NCI-H2107 (cell line): ENCODE data around the gene ITGAX.

ENCODE experiments used
- DNase-seq: peaks from one replicate; lab custom pipeline; 2025; lab: John Stamatoyannopoulos, UW

Gene ITGAX

DNA sequence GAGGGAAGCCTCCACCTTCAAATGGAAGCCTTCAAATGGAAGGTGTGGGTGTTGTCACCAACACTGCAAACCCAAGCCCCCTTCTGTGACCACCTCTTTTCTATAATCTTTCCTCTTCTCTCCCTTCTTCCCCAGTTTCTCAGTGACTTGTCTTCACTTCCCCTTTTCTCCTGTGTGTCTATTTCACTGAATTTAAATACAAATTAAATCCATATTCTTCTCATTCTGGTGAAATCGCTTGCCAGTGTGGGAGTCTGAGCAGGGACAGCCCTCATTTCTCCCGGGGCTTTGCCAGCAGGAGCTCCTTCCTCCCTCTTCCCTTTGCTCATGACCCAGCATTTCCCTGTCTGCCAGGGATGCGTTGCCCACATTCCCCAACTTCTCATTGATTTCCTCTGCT lies 6.4 kb upstream of the ITGAX start:
- DNase-seq = no peak

DNA sequence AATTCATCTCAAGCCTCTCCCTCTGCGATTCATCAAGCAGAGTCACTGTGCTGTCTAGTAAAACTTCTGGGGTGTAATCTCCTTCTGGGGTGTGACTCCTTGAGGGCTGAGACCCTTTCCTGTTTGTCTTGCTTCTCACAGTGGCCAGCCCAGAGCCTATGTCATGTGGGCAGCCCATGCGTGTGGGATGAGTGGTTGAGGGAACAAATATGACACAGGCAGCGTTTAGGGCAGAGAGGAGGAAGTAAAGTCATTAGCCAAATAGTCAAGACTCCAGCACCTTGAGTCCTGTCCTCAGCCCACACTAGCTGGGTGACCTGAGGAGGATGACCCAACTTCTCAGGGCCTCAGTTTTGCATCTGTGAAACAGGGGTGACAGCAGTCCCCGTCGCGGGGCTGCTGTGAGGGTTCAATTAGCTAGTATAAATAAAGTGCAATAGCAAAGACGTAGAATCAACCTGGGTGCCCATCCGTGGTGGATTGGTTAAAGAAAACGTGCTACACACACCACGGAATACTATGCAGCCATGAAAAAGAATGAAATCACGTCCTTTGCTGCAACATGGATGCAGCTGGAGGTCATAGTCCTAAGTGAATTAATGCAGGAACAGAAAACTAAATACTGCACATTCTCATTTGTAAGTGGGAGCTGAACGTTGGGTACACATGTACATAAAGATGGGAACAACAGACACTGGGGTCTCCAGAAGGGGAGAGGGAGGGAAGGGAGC lies 4.5 kb upstream of the ITGAX start:
- DNase-seq = no peak

DNA sequence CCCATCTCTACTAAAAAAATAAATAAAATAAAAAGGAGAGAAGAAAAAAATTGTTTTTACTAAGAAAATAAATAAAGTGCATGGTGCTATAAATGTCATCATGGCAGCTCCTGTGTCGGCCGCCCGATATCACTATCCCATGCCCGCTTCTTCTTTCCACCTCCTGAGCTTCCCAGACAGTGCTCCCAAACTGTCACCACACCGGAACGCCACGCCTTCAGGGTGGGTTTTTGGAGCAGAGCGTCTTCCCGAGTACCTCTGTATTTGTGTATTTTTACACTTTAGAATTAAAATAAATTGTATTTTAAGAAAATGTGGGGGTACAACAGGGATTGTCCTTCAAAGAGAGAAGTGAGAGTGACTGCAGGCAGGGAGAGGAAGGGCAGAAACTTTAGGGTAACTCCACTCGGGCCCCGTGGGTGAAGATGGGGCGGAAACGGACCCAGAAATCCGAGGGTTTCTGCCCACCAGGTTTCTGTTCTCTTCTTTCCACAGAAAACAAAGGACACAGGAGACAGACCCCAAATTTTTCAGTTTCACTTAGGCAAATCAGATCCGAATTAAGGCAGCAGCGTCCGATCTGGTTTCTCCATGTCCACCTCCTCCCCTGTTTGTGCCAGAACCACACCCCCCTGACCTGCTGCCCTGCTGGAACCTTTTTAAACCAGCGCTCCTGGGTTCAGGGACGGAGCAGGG lies 3.6 kb upstream of the ITGAX start:
- DNase-seq = no peak

DNA sequence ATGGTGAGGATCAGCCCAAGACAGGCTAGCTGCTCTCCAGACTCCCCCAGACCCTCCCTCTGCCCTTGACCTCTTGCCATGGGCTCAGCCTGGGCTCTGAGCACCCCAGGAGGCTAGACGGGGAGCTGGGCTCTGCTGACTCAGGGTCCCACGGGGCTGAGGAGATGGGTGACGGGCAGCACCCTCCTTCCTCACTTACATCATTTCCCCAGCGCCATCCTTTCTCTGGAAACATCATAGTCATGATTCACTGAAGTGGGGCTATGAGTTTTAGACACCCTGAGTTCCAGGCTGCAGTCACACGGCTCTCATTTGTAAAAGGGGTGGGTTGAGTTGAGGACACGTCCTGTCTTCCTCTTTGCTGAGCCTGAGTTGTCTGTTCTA lies 3.0 kb upstream of the ITGAX start:
- DNase-seq = no peak

DNA sequence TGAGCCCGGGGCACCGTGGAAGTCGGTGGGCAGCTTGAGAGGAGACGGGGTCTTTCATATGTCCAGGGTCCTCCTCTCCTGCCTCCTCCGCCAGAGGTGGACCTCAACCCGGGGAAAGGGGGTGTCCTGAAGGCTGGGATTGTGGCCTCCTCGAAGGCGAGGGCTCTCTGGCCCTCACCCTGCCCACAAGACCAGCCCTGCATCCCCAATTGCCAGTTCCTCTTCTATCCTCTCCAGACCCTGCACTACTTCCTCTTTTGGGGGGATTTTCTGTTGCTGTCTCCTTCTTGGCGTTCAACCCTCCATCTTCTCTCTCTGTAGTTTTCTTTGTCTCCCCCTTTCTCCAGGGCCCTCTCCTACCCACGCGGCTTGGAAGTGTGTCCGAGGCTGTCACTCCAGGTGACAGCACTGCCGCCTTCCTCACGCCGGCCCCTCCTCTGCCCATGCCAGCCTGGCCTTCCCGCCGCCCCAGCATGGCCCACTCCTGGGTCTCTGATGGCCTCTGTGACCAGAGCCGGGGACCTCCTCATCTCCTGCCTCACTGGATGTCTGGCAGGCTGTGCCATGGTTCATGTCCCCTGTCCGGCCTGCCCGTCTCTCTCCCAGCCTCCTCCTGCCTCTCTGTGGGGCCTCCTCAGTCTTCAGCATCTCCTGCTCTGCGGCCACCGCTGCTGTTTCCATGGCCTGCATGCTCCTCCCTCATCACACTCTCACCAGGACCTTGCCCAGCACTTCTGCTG lies 2.4 kb upstream of the ITGAX start:
- DNase-seq = no peak

DNA sequence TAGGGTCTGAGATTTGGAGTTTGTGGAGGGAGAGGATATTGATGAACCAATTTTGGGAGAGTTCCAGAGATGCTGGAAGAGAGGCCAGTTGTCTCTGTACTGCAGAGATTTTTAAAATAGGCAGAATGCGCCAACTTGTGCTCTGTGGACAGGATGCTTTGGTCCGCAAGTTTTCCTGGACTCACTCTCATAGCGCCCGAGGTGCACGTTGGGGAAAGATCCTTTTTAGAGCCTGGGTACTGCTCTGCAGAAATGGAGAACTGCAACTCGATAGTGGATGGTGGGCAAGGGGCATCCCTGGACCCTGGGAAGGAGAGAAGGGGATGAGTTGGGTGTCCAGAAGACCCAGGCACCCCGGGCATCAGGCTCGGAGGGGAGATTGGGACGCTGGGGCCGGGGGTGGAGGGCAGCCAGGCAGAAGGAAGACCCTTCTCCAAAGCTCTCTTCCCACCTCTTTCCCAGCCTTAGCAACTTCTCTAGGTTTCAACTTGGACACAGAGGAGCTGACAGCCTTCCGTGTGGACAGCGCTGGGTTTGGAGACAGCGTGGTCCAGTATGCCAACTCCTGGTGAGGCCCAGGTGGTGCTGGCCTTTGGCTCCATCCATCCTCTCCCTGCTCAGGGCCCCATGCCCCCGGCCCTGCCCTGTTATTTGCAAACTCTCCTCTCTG lies 590 bp downstream of the ITGAX start:
- DNase-seq = no peak

DNA sequence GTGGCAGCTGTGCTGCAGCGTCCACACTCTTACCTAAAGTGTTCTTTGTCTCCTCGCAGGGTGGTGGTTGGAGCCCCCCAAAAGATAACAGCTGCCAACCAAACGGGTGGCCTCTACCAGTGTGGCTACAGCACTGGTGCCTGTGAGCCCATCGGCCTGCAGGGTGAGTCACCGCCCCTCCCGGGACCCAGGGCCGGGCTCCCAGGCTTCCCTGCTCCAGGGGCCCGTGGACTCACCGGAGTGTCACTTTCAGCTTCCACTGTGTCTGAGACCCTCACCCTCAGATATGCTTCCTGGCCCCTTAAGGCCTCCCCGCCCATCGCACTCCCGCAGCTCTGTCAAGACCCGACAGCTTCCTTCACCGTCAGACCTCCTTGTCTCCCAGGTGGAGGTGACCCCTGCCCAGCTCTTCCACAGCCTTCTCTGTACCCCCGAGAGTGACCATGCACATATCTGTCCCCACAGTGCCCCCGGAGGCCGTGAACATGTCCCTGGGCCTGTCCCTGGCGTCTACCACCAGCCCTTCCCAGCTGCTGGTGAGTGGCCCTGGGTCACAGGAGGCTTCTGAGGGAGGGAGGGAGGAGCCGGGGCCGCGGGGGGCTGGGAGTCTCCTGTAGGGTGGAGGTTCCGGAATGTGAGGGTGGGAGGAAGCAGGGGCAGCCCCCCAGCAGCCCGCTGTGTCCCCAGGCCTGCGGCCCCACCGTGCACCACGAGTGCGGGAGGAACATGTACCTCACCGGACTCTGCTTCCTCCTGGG lies 1.8 kb downstream of the ITGAX start:
- DNase-seq = no peak

DNA sequence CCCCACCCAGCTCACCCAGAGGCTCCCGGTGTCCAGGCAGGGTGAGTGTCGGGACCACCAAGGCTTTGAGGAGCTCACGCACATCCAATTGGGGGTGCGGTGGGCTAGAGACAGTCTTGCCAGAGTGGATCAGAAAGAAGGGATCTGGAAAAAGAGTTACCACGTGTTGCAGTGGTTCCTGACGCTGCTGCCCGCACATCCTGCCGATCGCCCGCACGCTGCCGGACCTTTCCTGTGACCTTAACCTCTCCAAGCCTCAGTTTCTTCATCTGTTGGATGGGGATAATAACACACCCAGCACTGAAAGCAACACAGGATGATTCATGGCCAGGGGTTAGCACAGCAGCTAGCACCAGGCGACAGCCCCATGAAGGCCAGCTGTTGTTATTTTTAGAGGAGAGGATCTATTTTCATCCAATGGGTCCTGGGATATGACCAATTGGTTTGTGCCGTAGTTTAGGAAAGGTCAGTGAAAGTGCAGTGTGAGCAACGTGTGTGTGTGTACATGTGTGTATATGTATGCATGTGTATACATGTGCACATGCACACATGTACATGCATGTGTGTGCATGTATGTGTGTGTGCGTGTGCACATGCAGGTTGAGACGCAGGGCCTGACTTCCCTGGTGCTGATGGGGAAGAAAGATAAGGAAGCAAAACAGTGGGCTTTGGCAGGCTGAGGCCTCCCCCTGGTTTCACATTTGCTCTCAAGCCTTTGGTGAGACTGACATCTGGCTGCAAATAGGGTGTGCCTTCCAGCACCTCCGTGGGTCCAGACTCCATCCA lies 2.5 kb downstream of the ITGAX start:
- DNase-seq = no peak

DNA sequence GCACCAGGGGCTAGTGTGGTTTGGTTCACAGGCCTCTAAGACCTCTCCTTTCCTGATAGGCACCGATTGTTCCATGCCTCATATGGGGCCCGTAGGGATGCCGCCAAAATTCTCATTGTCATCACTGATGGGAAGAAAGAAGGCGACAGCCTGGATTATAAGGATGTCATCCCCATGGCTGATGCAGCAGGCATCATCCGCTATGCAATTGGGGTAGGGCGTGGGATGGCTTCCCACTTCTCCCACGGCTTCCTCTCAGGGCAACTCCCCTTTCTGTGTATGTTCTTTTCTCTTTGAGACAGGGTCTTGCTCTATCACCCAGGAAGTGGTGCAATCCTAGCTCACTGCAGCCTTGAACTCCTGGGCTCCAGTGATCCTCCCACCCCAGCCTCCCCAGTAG lies 5.3 kb downstream of the ITGAX start:
- no peak for DNase-seq

DNA sequence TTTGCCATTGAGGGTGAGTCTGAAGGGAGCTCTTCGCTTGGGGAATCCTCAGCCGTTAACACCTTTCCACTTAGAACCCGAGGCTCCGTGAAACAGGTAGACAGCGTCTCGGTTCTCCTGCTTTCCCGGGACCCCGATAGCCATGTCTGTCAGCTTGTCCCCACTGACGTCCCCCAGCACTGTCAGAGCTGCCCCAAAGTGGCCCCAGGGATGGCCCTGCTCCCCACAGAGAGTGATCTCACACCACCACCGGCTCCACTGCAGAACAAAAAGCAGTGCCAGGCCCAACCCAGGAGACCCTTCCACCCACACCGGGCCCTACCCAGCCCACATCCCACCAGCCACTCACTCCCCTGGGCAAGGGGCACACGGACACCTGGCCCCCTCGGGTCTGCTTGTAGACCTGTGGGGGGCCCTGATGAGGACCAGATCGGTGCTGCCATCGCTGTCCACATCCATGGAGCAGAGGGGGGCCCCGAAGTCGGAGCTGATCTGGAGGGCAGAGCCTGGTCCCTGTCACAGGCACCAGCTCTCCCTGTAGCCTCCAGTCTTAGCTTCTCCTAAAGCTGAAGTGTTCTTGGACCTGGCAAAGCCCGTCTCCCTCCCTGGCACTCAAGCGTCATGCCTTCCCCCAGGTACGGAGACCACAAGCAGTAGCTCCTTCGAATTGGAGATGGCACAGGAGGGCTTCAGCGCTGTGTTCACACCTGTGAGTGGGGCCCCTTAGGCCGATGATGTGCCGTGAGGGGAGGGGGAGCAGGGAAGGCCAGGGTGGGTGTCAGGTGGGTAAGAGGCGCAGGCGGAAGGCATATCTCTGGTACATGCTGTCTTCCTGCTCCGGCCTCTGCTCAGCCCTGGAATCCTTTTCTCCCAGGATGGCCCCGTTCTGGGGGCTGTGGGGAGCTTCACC lies 6.5 kb downstream of the ITGAX start:
- no peak for DNase-seq

DNA sequence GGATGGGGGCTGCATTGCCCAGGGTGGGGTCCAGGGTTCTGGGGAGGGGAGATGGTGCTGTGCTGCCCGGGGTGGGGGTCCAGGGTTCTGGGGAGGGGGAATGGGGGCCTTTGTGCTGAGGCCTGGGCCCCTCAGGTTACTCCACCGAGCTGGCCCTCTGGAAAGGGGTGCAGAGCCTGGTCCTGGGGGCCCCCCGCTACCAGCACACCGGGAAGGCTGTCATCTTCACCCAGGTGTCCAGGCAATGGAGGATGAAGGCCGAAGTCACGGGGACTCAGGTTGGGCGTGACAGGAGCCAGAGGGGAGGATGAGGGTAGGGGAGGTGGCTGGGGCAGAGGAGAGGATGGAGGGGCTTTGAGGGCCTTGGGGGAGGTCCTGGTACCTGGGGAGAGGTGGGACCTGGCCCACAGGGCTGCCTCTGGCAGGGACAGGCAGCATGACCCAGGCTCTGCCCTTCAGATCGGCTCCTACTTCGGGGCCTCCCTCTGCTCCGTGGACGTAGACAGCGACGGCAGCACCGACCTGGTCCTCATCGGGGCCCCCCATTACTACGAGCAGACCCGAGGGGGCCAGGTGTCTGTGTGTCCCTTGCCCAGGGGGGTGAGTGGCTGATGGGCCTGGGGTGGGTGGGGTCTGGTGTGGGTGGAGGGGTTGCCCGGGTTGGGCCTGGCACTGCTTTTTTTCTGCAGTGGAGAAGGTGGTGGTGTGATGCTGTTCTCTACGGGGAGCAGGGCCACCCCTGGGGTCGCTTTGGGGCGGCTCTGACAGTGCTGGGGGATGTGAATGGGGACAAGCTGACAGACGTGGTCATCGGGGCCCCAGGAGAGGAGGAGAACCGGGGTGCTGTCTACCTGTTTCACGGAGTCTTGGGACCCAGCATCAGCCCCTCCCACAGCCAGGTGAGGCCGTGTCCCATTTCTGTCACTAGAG lies 7.8 kb downstream of the ITGAX start:
- DNase-seq = no peak

DNA sequence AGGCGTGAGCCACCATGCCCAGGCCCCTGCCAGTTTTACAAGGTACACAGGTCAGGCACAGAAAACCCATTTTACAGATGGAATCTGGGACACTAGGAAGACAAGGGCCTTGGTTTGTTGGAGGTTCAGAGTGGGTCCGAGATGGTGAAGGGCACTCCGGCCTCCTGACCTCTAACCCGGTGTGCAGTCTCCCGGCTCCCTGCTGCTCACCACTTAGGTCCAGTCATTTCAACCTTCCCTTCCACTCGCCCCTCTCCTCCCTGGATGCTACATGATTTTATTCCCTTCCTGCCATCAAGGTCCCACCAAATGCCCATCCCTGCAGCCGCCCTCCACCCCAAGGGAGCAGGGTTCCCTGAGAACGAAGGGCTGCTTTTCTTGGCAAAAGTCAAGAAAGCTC lies 8.7 kb downstream of the ITGAX start:
- DNase-seq = no peak

DNA sequence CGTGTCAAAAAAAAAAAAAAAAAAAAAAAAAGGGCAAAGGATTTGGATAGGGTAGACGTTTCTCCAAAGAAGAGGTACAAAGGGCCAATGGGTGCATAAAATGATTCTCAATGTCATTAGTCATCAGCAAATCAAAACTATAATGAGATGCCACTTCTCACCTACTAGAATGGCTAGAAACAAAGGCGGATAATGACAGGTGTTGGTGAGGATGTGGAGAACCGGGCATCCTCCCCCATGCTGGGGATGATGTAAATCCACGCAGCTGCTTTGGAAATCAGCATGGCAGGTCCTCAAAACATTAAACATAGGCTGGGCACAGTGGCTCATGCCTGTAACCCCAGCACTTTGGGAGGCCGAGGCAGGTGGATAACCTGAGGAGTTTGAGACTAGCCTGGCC lies 9.4 kb downstream of the ITGAX start:
- DNase-seq = no peak

DNA sequence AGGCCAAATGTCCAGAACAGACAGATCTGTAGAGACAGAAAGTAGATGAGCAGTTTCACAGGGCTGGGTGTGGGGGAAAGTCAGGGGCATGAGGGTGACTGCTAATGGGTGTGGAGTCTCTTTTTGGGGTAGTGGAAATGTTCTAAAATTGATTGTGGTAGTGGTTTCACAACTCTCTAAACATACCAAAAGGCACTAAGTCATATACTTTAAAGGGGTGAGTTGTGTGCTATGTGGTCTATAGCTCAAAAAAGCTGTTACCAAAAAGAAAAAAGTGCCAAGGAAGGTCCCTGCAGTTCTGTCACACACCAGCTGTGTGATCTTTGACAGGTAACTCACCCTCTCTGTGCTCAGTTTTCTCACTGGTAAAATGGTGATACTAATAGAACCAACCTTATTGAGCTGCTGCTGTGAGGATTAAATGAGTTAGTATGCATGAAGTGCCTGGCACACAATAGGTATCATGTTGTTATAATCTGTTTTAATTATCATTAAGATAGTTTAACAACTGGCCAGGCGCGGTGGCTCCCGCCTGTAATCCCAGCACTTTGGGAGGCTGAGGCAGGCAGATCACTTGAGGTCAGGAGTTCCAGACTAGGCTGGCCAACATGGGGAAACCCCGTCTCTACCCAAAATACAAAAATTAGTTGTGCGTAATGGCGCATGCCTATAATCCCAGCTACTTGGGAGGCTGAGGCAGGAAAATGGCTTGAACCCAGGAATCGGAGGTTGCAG lies 10.3 kb downstream of the ITGAX start:
- no peak for DNase-seq

DNA sequence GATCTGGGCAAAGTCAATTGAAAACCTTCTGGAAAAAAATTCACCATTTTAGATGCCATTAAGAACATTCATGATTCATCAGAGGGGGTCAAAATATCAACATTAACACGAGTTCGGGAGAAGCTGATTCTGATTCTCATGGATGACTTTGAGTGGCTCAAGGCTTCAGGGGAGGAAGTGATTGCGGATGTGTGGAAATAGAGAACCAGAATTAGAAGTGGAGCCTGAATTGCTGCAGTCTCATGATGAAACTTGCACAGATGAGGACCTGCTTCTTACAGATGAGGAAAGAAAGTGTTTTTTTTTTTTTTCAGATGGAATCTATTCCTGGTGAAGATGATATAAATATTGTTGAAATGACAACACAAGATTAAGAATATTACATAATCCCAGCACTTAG lies 12.9 kb downstream of the ITGAX start:
- no peak for DNase-seq

DNA sequence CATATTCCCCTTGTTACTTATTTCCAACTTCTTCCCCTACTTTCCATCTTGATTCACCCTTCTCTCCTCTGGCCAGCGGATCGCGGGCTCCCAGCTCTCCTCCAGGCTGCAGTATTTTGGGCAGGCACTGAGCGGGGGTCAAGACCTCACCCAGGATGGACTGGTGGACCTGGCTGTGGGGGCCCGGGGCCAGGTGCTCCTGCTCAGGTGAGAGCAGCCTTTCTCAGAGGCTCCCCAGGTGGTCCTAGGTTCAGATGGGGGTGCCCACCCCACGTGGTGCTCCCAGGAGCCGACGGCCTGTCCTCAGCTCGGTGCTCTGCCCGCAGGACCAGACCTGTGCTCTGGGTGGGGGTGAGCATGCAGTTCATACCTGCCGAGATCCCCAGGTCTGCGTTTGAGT lies 16.0 kb downstream of the ITGAX start:
- DNase-seq = no peak

DNA sequence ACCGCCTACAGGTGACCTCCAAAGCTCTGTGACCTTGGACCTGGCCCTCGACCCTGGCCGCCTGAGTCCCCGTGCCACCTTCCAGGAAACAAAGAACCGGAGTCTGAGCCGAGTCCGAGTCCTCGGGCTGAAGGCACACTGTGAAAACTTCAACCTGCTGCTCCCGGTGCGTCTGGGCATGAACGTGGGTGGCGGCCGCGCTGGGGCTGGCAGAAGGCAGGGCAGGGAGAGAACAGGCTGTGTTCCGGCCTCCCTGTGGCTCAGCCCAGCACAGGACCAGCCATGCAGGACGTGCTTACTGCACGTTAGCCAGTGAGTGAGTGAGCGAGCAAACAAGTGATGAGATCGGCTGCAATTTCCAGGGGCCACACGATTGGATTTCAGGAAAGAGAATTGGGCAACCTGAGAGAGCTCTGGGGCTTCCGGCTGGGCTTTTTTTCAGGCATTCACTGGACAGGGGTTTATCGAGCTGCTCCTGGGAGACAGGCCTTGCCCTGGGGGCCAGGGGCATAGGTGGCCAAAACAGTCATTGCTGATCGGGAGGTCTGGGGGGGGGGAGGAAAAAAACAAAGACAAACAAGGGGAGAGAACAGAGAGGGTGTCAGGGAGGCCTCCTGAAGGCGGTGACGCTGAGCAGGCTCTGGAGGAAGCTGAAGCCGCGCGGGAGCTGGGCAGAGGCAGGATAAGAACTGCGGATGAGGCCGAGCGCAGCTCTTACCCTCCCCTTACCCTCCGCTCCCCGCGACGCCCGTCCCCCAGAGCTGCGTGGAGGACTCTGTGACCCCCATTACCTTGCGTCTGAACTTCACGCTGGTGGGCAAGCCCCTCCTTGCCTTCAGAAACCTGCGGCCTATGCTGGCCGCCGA lies 16.9 kb downstream of the ITGAX start:
- DNase-seq = no peak
